ENCODE measurements around the gene AGAP9.
A peak's percentile ranks its signal among the peaks of the same experiment; 100 is the strongest.

Gene AGAP9

GRCh38 chr10:47456794-47457527 is 66.5 kb downstream of the AGAP9 start:
- DNase-seq, result no peak

- no peak for DNase-seq
These were observed 67.2 kb downstream of the AGAP9 start for GRCh38 chr10:47456079-47456785.

- peak in 1 of 2 experiments; percentile 30 for DNase-seq
These were observed 67.9 kb downstream of the AGAP9 start for GRCh38 chr10:47455350-47456078.

DNA sequence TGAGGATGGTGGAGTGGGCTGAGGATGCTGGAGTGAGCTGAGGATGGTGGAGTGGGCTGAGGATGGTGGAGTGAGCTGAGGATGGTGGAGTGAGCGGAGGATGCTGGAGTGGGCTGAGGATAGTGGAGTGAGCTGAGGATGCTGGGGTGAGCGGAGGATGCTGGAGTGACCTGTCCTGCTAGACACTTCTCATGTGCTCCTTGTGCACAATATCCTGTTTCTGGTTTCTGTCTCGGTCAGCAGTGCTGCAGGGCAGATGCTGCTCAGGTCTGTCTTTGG is 68.7 kb downstream of the AGAP9 start:
- DNase-seq, result no peak

GRCh38 chr10:47454008-47454779 is 69.2 kb downstream of the AGAP9 start:
- DNase-seq, result no peak

DNA sequence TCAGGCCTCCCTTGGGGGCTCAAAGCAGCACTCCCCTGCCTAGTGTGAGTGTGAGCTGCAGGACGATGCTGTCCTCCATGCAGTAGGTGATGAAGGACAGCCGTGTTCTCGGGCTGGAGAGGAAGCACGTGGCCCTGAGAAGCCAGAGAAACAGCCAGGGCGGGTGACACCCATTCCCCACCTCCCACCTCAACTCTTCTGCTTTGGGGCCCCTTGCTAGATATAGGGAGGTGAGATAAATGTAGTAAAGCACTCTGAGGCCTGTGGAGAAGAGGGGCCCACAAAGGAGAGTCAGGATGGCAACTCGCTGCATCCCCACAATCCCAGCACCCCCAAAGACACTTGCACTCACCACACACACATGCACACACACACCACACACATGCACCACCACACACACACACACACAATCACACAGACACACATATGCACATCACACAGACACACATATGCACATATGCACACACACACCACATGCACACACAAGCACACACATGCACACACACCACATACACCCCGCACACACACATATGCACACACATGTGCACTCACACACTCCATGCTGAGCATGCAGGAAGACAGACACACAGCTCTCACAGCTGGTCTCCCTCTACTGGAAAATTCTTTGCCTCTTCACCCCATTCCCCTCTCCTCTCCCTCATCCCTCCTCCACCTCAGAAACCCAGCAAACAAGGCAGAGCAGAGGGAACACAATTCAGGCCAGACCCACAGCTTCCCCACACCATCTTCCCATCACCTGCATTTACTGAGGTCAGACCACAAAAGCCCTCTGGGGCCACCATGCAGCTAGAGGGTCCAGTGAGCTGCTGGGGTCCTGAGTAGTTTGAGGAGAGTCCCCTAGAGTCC is 70.1 kb downstream of the AGAP9 start:
- no peak for DNase-seq

GRCh38 chr10:47452495-47453140 is 70.8 kb downstream of the AGAP9 start:
- DNase-seq, result peak in 1 of 2 experiments; percentile 2

DNA sequence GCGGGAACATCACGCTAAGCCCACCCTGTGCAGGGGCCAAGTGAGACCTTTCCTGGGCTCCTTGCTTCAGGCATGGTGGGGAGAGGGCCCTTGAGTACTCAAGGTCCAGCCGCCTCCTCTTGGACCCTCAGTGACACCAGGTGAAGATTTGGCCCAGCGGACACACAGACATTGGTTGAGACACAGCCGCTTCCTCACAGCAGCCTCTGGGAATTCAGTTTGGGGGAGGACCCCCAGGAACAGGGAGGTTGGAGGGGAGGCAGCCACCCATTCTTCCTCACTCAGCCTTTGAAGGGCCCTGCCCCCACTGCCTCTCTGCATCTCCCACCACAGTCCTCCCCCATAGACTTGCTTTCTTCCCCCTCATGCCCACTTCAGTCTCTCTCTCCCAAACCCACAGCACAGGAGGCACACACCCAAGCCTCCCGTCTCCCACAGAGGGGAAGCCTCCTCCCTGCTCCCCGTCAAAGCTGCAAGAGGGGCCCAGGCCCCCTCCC is 71.4 kb downstream of the AGAP9 start:
- no peak for DNase-seq
